D721Med (cell line): Measurements from ENCODE around the gene TMEM109.

Source experiments
- DNase-seq: peaks from one replicate; pipeline ENCODE4 v3.0.0; 2011; ENCODE audit warnings: low spot score; ENCODE audit not compliant: insufficient read length
- FAIRE-seq: peaks from 2 replicates; lab custom pipeline; 2011; peaks lifted over from hg19 to GRCh38; lab: Jason Lieb, UNC
- CTCF ChIP-seq: IDR thresholded peaks from 2 replicates; pipeline ENCODE4 v1.5.1; 2012; ENCODE audit warnings: mild to moderate bottlenecking, control low read depth; ENCODE audit not compliant: insufficient read depth; ENCODE audit errors: missing control alignments

Gene TMEM109

GRCh38 chr11:60869451-60869825 is 44.5 kb upstream of the TMEM109 start:
- FAIRE-seq (no peak), DNase-seq (no peak)
- TF ChIP-seq CTCF, result no peak

GRCh38 chr11:60870276-60870675 is 43.7 kb upstream of the TMEM109 start:
- no peak for TF ChIP-seq CTCF
- FAIRE-seq (no peak), DNase-seq (no peak)

GRCh38 chr11:60870733-60871377 is 43.1 kb upstream of the TMEM109 start:
- FAIRE-seq (no peak), DNase-seq (no peak)
- TF ChIP-seq CTCF, result no peak

- no peak for FAIRE-seq
- no peak for DNase-seq
- no peak for TF ChIP-seq CTCF
Observed at GRCh38 chr11:60871378-60872061, 42.4 kb upstream of the TMEM109 start.

GRCh38 chr11:60872124-60872960 is 41.6 kb upstream of the TMEM109 start:
- FAIRE-seq (no peak), DNase-seq (no peak)
- TF ChIP-seq CTCF, result no peak

GRCh38 chr11:60872961-60873524 is 40.9 kb upstream of the TMEM109 start:
- DNase-seq (no peak), FAIRE-seq (no peak)
- TF ChIP-seq CTCF, result no peak
